Vagina (tissue), 2 donors: ENCODE measurements around the gene KLHDC9.

Experiments used
- POLR2A ChIP-seq, 2 donors: fragments of 450-650 bp; IDR thresholded peaks; one replicate each; pipeline ENCODE4 v1.6.1; 2017; ENCODE audit warnings: antibody characterized with exemption in 2 of 2, mild to moderate bottlenecking in 2 of 2, moderate library complexity in 2 of 2
- TF ChIP-seq, protein P1 (sequence below), 3 experiments: fragments of 450-650 bp in 2 of 3; fragments of 200-600 bp in 1 of 3; sonication (generic) in 1 of 3; IDR thresholded peaks; one replicate each; pipeline ENCODE4 v1.5.1; 2017 to 2019; ENCODE audit warnings: antibody characterized with exemption in 3 of 3, mild to moderate bottlenecking in 2 of 3, moderate library complexity in 2 of 3

DNA sequence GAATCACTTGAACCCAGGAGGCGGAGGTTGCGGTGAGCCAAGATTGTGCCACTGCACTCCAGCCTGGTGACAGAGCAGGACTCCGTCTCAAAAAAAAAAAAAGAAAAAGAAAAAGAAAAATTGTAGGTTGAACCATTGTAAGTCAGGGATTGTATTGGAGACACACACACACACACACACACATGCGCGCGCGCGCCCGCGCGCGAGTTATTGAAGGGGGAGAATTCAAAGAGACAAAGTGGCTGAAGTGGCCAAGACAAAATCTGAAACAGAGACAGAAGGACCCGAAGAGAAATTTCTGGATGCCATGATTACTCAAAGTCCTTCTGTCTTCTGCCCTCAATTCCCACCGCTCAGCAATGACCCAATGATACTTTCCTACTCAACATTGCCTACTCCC lies 3.7 kb upstream of the KLHDC9 start:
- TF ChIP-seq, protein P1, sequence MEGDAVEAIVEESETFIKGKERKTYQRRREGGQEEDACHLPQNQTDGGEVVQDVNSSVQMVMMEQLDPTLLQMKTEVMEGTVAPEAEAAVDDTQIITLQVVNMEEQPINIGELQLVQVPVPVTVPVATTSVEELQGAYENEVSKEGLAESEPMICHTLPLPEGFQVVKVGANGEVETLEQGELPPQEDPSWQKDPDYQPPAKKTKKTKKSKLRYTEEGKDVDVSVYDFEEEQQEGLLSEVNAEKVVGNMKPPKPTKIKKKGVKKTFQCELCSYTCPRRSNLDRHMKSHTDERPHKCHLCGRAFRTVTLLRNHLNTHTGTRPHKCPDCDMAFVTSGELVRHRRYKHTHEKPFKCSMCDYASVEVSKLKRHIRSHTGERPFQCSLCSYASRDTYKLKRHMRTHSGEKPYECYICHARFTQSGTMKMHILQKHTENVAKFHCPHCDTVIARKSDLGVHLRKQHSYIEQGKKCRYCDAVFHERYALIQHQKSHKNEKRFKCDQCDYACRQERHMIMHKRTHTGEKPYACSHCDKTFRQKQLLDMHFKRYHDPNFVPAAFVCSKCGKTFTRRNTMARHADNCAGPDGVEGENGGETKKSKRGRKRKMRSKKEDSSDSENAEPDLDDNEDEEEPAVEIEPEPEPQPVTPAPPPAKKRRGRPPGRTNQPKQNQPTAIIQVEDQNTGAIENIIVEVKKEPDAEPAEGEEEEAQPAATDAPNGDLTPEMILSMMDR (IDR thresholded peaks at IDR 0.05): no peak
- no peak for TF ChIP-seq POLR2A (IDR thresholded peaks at IDR 0.05)
